Activated naive CD4-positive, alpha-beta T cell treated with anti-CD3 and anti-CD28 coated beads, Interleukin-2, amount 50 U/mL, for 24 hours (primary cell): Measurements from ENCODE around the gene DDT.
"Not testable (repeated sequence)": the region's sequence is repeated elsewhere in the genome, so short reads cannot be mapped to it uniquely, and the experiment has no call there.

Experiments
- H3K27ac Mint-ChIP-seq: one replicate; pipeline ENCODE4 v1.8.0; 2021; ENCODE audit warnings: mild to moderate bottlenecking, mixed read lengths
- H3K27me3 Mint-ChIP-seq: one replicate; pipeline ENCODE4 v1.8.0; 2021; ENCODE audit warnings: mixed read lengths
- H3K36me3 Mint-ChIP-seq: one replicate; pipeline ENCODE4 v1.8.0; 2021; ENCODE audit warnings: mixed read lengths
- H3K4me1 Mint-ChIP-seq: one replicate; pipeline ENCODE4 v1.8.0; 2021; ENCODE audit warnings: mixed read lengths
- H3K4me3 Mint-ChIP-seq: one replicate; pipeline ENCODE4 v1.8.0; 2021; ENCODE audit warnings: mild to moderate bottlenecking, mixed read lengths
- H3K9me3 Mint-ChIP-seq: one replicate; pipeline ENCODE4 v1.8.0; 2021; ENCODE audit warnings: mixed read lengths

The DDT gene

DNA sequence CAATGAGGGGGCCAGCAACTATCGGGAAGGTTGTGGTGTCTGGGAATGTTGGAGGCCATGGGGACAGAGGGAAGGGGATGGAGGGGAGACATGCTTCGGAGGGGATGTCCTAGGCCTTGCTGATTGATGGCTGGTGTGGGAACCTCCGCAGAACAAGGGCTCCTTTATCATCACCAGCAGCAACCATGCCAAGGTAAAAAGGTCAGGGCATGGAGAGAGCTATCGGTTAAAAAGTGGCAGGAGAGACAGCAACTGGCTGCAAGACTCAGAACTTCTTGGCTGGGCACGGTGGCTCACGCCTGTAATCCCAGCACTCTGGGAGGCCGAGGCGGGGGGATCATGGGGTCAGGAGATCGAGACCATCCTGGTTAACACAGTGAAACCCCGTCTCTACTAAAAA is 28.0 kb upstream of the DDT start:
- Mint-ChIP-seq H3K4me3 (no peak overlapping the region), H3K36me3 (no peaks in the 10 kb centered on the region), H3K27ac (no peak overlapping the region), H3K4me1 (no peaks in the 10 kb centered on the region), H3K27me3 (no peaks in the 10 kb centered on the region), H3K9me3 (no peaks in the 10 kb centered on the region)

DNA sequence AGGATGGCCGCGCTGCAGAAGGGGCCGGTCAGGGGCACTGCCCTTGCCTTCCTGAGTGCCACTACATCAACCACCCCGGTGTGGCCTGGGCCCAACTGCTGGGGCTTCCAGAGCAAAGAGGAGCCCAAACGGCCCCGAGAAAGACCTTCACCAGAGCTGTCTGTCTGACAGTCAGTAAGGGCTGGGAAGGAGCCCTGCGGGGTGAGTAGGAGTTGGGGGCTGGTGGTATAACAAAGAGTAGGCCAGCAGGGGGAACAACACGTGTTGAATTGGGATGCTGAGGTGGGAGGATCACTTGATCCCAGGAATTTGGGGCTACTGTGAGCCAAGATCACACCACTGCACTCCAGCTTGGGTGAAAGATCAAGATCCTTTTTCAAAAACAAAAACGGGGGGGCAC is 27.1 kb upstream of the DDT start:
- H3K4me1 Mint-ChIP-seq: no peaks in the 10 kb centered on the region
- H3K4me3 Mint-ChIP-seq: no peak overlapping the region
- H3K9me3 Mint-ChIP-seq: no peaks in the 10 kb centered on the region
- no peak overlapping the region for H3K27ac Mint-ChIP-seq
- no peaks in the 10 kb centered on the region for H3K27me3 Mint-ChIP-seq
- H3K36me3 Mint-ChIP-seq: no peaks in the 10 kb centered on the region

DNA sequence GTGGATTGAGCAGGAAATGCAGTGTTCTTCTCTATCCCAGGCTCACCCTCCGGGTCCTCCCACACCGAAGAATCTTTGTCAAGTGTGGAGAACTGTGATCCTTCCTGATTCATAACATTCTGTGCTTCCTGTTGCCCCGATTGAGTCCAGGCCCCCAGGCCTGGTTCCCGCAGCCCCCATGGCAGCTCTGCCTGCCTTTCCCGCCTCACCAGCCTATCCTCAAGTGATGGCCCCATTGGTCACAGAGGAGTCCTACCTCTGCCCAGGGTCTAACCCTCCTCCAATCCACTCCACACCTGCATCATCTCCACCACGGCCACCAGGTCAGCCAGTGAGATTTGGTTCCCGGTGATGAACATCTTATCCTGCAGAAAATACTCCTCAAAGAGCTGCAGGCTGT is 25.5 kb upstream of the DDT start:
- not testable (repeated sequence) for H3K27ac Mint-ChIP-seq, H3K4me3 Mint-ChIP-seq, H3K36me3 Mint-ChIP-seq, H3K4me1 Mint-ChIP-seq, H3K9me3 Mint-ChIP-seq, H3K27me3 Mint-ChIP-seq

DNA sequence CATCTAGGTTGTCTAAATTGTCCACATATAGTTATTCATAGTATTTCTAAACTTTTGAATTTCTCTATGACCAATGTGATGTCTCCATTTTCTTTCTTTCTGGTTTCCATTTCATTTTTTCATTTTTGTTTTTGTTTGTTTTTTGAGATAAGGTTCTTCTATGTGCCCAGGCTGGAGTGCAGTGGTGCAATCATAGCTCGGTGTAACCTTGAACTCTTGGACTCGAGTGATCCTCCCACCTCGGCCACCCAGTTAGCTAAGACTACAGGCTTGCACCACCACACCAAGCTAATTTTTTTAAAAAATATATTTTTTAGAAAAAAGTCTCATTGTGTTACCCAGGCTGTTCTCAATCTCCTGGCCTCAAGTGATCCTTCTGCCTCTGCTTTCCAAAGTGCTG is 22.9 kb upstream of the DDT start:
- Mint-ChIP-seq H3K27me3 (no peaks in the 10 kb centered on the region), H3K4me1 (no peaks in the 10 kb centered on the region), H3K36me3 (no peaks in the 10 kb centered on the region), H3K9me3 (no peaks in the 10 kb centered on the region), H3K27ac (no peak overlapping the region), H3K4me3 (no peak overlapping the region)

DNA sequence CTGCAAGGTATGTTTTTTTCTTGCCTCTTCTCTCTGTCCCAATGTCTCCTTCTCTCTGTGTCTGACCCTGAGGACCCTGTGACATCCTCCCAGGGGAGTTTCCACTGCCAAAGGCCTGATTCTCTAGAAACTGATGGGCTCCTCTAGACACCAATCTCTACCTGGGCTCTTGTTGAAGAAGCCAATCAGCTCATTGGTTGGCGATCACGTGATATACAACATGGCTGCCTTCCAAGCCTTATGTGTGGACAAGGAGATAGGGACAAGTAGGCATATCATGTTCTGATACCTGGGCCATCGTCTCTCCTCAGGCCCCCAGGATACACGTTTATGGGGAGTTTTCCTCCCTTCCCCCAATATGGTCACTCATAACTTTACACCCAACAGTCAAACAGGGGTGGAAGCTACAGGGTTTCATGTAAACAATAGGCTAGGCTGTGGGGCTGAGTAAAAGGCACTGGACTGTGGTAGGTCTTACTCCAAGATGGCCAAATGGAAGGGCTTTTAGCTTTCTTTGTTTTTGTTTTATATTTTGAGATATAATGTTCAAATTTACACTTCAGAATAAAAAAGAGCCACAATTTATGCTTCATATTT is 19.4 kb upstream of the DDT start:
- not testable (repeated sequence) for H3K27ac Mint-ChIP-seq, H3K27me3 Mint-ChIP-seq, H3K9me3 Mint-ChIP-seq, H3K4me1 Mint-ChIP-seq, H3K36me3 Mint-ChIP-seq, H3K4me3 Mint-ChIP-seq

DNA sequence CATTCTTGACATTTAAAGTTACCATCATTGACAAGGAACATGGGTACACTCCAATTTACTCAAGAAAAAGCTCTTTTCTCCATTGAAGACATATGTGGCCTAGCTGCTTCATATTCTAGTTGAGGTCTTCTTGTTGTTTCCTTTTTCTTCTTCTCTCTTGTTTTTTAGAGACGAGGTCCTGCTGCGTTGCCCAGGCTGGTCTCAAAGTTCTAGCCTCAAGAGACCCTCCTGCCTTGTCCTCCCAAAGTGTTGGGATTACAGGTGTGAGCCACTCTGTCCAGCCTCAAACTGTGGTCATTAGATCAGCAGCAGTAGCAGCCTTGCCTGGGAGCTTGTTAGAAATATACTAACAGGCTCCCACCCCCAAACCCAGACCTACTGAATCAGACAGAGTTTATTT is 18.8 kb upstream of the DDT start:
- H3K36me3 Mint-ChIP-seq, H3K27ac Mint-ChIP-seq, H3K9me3 Mint-ChIP-seq, H3K27me3 Mint-ChIP-seq, H3K4me3 Mint-ChIP-seq, H3K4me1 Mint-ChIP-seq: not testable (repeated sequence)

DNA sequence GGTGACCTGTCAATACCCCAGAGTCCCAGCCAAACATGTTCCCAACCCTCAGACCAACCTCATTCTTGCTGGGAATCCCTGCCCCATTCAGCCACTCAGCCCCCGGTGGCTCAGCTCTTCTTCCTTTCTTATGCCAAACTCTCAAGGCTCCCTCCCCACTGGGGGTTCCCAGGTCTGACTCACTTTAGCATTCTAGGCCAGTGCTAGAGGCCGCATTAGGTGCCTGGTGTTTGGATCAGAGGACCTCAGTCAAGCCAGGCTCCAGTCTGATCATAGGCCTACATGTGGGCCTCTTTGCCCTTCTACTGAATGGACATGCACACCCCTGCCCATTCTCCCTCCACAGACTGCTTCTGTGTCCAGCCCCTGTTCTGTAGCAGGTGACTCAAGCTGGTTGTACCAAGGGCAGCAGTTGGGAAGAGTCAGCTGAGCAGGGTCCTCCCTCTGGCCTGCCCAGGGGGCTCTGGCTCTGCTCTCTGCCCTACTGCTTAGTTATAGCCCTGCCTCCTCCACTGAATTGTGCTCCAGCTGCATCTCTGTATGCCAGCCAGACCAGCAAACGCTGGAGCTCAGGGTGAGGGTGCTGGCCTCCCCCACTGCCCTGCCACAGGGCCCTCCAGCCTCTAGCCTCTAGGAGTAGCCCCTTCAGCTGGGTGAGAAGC is 15.5 kb upstream of the DDT start:
- not testable (repeated sequence) for H3K27me3 Mint-ChIP-seq, H3K36me3 Mint-ChIP-seq, H3K9me3 Mint-ChIP-seq, H3K4me3 Mint-ChIP-seq, H3K27ac Mint-ChIP-seq, H3K4me1 Mint-ChIP-seq

DNA sequence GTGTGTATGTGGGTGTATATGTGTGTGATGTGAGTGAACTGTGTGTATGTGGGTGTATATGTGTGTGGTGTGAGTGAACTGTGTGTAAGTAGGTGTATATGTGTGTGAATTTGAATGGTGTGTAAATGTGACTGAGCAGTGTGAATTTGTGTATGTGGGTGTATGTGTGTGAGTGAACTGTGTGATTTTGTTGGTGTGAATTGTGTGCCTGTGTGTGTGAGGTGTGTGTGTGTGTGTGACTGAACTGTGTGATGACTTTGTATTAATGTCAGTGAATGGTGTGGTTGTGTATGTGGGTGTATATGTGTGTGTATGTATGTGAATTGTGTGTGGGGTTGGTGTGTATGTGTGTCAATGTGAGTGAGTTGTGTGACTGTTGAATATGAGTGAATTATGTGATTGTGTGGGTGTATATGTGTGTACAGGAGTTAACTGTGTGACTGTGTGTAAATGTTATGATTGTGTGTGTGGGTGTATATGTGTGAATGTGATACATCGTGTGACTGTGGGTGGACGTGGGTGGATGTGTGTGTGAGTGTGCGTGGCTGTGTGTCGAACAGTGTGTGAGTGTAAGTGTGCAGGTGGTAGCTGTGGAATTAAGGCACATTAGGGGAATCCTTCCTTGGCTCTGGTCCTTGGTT is 12.4 kb upstream of the DDT start:
- H3K36me3 Mint-ChIP-seq, H3K27ac Mint-ChIP-seq, H3K27me3 Mint-ChIP-seq, H3K9me3 Mint-ChIP-seq, H3K4me1 Mint-ChIP-seq, H3K4me3 Mint-ChIP-seq: not testable (repeated sequence)

DNA sequence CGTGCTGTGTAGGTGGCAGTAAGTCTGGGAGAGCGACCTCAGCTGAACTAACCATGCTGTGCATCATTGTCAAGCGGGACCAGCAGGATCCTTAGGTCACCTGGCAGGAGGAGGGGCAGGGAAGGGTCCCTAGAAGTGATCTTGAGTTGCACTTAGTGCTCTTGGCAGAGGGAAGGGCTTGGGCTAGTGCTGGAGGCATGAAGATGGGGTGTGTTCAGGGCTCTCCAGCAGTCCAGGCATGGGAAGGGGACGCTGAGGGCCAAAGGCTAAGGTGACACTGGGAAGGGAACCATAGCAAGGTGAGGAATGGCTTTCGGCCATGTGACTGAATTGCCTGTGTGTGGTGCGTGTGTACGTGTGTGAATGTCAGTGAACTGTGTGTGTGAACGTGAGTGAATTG is 11.8 kb upstream of the DDT start:
- H3K27ac Mint-ChIP-seq, H3K4me3 Mint-ChIP-seq, H3K36me3 Mint-ChIP-seq, H3K27me3 Mint-ChIP-seq, H3K9me3 Mint-ChIP-seq, H3K4me1 Mint-ChIP-seq: not testable (repeated sequence)

DNA sequence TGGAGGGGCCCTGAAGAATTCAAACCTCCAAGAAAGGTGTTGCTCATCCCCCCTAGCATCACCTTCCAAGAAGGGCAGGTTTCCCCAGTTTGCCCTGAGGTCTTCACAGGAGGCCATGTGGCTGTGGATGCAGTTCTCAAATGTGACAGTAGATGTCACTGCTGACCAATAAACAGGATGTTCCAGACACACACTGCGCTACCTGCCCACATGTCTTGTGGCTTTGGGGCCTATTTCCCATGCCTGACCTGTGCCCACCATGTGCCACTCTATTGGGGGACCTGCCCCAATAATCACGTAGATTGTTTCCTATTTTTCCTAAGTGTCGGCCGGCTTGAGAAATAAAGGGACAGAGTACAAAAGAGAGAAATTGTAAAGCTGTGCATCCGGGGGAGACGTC is 10.2 kb upstream of the DDT start:
- no peaks in the 10 kb centered on the region for H3K36me3 Mint-ChIP-seq

DNA sequence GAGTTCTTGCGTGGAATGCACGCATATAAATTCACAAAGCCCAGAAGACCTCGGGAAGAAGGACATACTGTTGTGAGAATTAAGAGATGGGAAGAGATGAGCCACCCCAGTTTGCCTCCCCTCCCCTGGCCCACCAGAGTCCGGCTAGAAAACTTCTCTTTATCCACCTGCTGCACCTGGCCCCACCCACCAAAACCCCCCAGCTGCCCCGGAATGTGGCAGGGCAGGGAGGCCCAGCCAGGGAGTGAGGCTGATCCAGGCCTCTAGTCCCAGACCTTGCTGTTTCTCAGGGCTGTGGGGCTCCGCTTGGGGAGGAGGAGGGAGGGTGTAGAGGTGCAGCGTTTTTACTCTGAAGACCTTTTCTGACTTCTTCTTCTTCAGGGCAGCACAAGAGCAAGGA is 6.3 kb upstream of the DDT start:
- not testable (repeated sequence) for H3K9me3 Mint-ChIP-seq, H3K4me1 Mint-ChIP-seq, H3K36me3 Mint-ChIP-seq, H3K27ac Mint-ChIP-seq, H3K27me3 Mint-ChIP-seq, H3K4me3 Mint-ChIP-seq

More for the DNA sequence above, 10.2 kb upstream of the DDT start:
- Mint-ChIP-seq H3K4me3 (no peak overlapping the region), H3K27ac (no peak overlapping the region), H3K4me1 (peaks cover 8% of the 10 kb centered on the region), H3K9me3 (no peaks in the 10 kb centered on the region), H3K27me3 (peaks cover 2% of the 10 kb centered on the region)

DNA sequence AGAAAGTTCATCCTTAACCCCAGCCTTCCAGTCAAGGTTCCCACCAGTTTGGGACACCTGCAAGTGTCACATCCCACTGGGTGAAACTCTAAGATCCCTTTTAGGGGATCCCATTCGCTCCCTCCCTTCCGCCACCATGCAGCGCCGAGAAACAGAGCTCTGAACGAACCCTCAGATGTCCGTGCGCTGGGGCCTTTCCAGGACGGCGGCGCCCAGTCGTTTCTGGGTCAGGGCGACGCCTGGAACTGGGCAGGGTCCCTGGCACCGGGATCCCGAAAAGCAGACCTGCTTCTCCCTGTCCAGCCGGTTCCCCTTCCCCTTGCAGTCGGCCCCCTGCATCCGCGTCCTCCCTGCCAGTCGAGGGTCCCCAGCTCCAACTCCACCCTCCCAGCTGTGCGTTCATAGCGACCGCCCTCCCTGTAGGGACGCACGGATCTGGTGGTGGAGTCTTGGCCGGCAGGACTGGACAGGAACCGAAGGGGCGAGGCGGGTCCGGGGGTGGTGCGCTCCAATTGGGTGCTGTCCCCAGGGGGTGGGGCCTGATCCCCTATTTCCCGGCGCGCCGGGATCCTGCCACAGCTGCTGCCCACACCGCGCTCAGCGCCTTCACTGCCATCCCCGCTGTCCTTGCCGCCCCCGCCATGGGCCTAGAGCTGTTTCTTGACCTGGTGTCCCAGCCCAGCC is 5.5 kb upstream of the DDT start, which contains the start of gene GSTT2:
Gene GSTT2 (plus strand): TSS at position 578 of the 684 bp plus-strand sequence.
- H3K4me3 Mint-ChIP-seq, H3K36me3 Mint-ChIP-seq, H3K27me3 Mint-ChIP-seq, H3K4me1 Mint-ChIP-seq, H3K27ac Mint-ChIP-seq, H3K9me3 Mint-ChIP-seq: not testable (repeated sequence)

DNA sequence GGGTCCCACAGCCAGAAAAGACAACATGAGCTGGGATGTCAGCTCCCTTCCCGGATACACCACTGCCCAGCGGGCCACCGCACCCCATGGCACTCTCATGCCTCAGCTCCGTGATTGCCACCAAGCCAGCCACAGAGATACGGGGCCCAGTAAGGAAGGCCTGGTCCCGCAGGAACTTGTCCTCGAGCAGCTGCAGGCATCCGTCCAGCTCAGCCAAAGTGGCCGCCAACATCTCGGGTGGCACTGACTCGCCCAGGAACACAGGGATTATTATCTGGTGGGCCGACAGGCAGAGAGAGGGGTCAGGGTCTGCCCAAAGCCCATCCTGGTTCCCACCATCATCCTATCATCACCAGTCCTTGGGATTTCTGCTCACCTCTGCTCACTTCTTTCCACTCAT is 3.1 kb upstream of the DDT start:
- not testable (repeated sequence) for H3K36me3 Mint-ChIP-seq, H3K27me3 Mint-ChIP-seq, H3K4me3 Mint-ChIP-seq, H3K27ac Mint-ChIP-seq, H3K9me3 Mint-ChIP-seq, H3K4me1 Mint-ChIP-seq

DNA sequence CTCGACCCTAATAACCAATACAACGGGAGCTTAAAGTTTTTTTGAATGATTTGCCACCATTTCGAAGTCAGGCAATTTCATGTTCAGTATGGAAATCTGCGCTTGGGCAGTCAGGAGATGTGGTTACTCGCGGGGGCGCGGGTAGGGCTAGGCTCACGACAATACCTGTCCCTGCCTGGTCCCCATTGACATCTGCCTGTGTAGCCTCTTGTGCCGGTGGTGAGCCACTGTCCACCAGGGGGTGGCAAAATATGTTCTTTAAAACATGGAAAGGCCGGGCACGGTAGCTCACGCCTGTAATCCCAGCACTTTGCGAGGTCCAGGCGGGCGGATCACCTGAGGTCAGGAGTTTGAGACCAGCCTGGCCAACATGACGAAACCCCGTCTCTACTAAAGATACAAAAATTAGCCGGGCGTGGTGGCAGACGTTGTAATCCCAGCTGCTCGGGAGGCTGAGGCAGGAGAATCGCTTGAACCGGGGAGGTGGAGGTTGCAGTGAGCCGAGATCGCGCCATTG is 653 bp upstream of the DDT start:
- not testable (repeated sequence) for H3K4me3 Mint-ChIP-seq, H3K27ac Mint-ChIP-seq, H3K36me3 Mint-ChIP-seq, H3K9me3 Mint-ChIP-seq, H3K27me3 Mint-ChIP-seq
- peaks cover 15% of the 10 kb centered on the region for H3K4me1 Mint-ChIP-seq

DNA sequence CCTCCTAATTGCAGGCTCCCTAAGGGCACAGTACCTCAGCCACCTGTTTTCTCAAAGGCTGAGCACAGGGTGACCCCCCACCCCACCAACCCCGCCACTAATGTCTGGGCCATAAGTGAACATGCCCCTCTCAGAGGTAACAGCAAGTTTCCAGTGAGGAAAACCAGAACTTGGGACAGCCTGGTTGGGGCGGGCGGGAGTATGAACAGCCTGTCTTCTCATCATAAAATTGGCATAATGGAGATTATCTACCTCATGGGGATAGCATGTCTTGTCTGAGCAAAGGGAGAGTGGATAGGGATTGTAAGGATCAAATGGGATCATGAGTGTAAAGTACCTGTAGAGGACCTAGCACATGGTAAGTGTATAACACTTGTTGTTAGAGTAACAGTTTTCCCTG is 2.3 kb downstream of the DDT start:
- H3K27ac Mint-ChIP-seq, H3K9me3 Mint-ChIP-seq, H3K36me3 Mint-ChIP-seq, H3K27me3 Mint-ChIP-seq: not testable (repeated sequence)
- Mint-ChIP-seq H3K4me1 (peaks cover 23% of the 10 kb centered on the region), H3K4me3 (peak overlapping the region; percentile 57)

DNA sequence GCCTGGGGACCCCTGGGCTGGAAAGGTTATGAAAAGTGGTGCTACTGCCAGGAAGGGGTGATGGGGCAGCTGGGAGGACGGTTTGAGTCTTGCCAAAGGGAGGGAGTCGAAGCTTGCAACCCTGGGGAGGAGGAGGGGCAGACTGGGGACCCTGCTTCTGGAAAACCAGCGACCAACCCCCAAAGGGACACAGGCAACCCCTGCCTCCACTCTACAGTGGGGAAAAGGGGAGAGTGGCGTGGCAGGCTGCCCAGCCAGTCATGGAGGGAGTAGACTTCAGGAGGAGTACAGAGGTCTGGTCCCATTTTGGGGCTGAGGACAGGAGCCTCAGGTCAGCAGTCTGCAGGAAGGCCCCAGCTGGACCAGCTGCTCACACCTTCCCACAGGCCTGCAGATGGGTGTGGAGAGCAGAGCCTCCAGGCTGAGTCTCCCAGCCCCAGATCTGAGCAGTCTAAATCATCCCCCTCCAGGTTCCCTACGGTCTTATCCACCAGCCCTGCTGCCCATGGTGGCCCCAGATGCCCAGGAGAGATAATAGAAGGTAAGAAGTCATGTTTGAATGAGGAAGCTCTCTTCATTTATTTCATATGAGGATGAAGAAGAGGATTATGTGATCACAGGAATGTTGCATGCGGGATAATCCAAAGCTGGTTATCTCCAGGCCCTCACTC is 3.3 kb downstream of the DDT start:
- peaks cover 23% of the 10 kb centered on the region for H3K4me1 Mint-ChIP-seq
- no peaks in the 10 kb centered on the region for H3K27me3 Mint-ChIP-seq
- peaks cover 4% of the 10 kb centered on the region for H3K36me3 Mint-ChIP-seq
- H3K27ac Mint-ChIP-seq: peak overlapping the region; percentile 31
- H3K4me3 Mint-ChIP-seq: peak overlapping the region; percentile 43
- no peaks in the 10 kb centered on the region for H3K9me3 Mint-ChIP-seq
